T-helper 1 cell treated with Interleukin-12 subunit alpha and Interleukin-12 subunit beta and Interleukin-4 antibody, amounts not matched to agents 30 μg/mL and 1 μg/mL, for 36 hours (primary cell): ENCODE results near the gene CMIP.

ENCODE experiments used
- H3K27ac Mint-ChIP-seq: one replicate; pipeline ENCODE4 v1.8.0; 2021; ENCODE audit warnings: mild to moderate bottlenecking, mixed read lengths
- H3K27me3 Mint-ChIP-seq: one replicate; pipeline ENCODE4 v1.8.0; 2021; ENCODE audit warnings: low read depth, mixed read lengths
- H3K36me3 Mint-ChIP-seq: one replicate; pipeline ENCODE4 v1.8.0; 2021; ENCODE audit warnings: low read depth, mixed read lengths
- H3K4me1 Mint-ChIP-seq: one replicate; pipeline ENCODE4 v1.8.0; 2021; ENCODE audit warnings: low read depth, mixed read lengths
- H3K4me3 Mint-ChIP-seq: one replicate; pipeline ENCODE4 v1.8.0; 2021; ENCODE audit warnings: mild to moderate bottlenecking, moderate library complexity, mixed read lengths
- H3K9me3 Mint-ChIP-seq: one replicate; pipeline ENCODE4 v1.8.0; 2021; ENCODE audit warnings: mixed read lengths

CMIP gene

DNA sequence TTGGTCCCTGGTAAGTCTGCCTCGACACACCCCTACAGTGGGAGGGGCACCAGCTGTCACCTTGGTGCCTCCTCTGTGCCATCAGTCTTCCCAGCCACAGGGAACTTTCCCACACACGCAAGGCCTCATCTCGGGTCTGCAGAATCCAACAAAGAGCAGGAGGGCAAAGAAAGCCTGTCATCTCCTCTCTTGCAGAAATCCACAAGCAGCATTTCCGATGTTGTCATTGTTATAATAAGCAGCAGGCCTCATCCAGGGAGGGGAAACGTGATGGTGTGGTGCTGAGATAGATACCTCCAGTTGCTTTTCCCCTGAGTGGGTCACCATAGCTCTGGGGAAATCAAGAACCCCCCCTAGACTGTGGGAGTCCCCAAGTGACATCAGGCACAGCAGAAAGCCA lies 110.4 kb downstream of the CMIP start:
- Mint-ChIP-seq H3K27me3 (no peaks in the 10 kb centered on the region), H3K4me1 (peaks cover 30% of the 10 kb centered on the region), H3K4me3 (no peak overlapping the region), H3K27ac (no peak overlapping the region), H3K36me3 (peaks cover 5% of the 10 kb centered on the region), H3K9me3 (no peaks in the 10 kb centered on the region)

DNA sequence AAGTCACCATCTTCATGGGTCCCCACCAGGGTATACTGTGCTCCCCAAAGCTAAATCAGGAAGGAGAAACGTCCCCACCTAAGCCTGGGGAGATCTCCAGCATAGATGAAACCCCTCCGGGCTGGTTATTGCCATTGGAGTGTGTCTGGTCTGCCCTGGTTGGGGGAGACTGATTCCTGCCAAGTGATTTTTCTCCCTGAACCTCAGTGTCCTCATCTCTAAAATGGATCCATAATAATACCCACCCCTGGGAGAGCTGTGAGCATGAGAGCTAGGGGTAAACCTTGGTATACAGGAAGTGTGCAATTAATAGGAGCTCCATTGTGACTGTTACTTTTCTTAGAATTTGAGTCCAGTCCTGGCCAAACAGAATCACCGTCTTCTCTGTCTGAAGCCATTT lies 111.1 kb downstream of the CMIP start:
- no peaks in the 10 kb centered on the region for H3K27me3 Mint-ChIP-seq
- no peak overlapping the region for H3K4me3 Mint-ChIP-seq
- no peak overlapping the region for H3K27ac Mint-ChIP-seq
- H3K36me3 Mint-ChIP-seq, result peaks cover 5% of the 10 kb centered on the region
- peaks cover 27% of the 10 kb centered on the region for H3K4me1 Mint-ChIP-seq
- H3K9me3 Mint-ChIP-seq, result no peaks in the 10 kb centered on the region

DNA sequence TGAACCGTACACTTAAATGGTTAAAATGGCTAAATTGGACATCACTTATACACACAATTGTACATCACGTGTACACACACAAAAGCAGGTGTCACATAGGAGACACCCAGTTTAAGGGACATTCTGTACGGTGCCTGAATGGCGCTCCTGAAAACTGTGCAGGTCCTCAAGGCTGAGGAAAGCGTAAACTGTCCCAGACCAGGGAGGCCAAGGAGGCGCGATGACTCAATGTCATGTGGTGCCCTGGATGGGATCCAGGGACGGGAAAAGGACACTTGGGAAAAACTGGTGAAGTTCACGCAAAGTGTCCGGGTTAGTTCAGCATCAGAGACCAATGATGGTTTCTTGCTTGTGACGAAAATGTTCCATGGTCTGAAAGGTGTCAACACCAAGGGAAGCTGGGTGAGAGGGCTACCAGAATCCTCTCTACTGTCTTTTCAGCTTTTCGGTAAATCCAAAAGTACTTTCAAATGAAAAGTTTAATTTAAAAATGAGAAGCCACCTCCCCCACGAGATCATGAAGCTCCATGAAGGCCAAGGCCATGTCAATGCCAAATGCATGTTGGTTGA lies 112.2 kb downstream of the CMIP start:
- peaks cover 5% of the 10 kb centered on the region for H3K36me3 Mint-ChIP-seq
- no peak overlapping the region for H3K27ac Mint-ChIP-seq
- H3K4me3 Mint-ChIP-seq, result no peak overlapping the region
- no peaks in the 10 kb centered on the region for H3K27me3 Mint-ChIP-seq
- H3K9me3 Mint-ChIP-seq, result no peaks in the 10 kb centered on the region
- peaks cover 25% of the 10 kb centered on the region for H3K4me1 Mint-ChIP-seq

DNA sequence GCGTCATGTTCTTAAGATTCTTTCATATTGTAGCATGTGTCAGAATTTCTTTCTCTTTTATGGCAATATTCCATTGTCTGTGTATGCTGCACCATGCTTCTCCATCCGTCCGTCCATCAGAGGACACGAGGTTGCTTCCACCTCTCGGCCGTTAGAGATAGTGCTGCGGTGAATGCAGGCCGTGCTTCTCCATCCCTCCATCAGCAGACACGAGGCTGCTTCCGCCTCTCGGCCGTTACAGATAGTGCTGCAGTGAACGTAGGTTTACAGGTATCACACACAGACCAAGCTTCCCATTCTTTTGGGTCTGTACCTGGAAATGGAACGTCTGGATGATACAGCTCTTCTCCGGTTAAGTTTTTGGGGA lies 113.5 kb downstream of the CMIP start:
- Mint-ChIP-seq H3K4me1 (peaks cover 18% of the 10 kb centered on the region), H3K4me3 (no peak overlapping the region), H3K27ac (no peak overlapping the region)

DNA sequence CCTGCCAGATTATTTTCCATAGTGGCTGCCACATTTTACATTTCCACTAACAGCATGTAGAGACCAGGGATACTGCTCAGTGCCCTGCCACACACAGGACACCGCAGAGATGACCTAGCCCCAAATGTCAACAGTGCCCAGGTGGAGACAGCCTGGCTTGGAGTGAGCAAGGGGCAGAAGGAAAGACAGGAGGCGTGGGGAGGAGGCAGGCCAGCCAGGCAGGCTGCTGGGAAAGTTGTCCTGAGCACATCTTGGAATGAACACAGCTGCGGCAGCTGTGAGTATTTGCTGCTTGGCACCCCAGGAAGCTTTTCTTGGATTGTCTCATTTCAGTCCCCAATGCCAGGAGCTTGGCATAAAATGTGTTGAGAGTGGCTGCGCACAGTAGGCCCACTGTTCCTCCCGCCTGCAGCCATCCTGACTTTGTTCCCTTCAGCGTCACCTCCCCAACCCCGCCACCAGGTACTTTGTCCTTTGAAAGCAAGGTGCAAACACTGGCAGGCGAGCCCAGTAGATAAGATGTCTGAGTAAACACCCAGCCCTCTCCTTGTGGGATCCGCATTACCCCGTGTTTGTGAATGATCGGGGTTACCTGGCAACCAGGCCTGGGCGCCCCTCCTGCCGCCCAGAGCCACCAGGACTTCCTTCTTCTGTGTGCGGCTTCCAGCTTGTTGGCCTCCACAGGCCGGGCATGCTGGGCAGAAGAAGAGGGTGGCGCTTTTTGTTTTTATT lies 114.0 kb downstream of the CMIP start:
- H3K36me3 Mint-ChIP-seq, result no peaks in the 10 kb centered on the region
- no peak overlapping the region for H3K27ac Mint-ChIP-seq
- H3K4me3 Mint-ChIP-seq, result no peak overlapping the region
- no peaks in the 10 kb centered on the region for H3K27me3 Mint-ChIP-seq
- H3K4me1 Mint-ChIP-seq, result peaks cover 14% of the 10 kb centered on the region
- no peaks in the 10 kb centered on the region for H3K9me3 Mint-ChIP-seq

More for the DNA sequence above, 113.5 kb downstream of the CMIP start:
- Mint-ChIP-seq H3K27me3 (no peaks in the 10 kb centered on the region), H3K9me3 (no peaks in the 10 kb centered on the region), H3K36me3 (no peaks in the 10 kb centered on the region)

DNA sequence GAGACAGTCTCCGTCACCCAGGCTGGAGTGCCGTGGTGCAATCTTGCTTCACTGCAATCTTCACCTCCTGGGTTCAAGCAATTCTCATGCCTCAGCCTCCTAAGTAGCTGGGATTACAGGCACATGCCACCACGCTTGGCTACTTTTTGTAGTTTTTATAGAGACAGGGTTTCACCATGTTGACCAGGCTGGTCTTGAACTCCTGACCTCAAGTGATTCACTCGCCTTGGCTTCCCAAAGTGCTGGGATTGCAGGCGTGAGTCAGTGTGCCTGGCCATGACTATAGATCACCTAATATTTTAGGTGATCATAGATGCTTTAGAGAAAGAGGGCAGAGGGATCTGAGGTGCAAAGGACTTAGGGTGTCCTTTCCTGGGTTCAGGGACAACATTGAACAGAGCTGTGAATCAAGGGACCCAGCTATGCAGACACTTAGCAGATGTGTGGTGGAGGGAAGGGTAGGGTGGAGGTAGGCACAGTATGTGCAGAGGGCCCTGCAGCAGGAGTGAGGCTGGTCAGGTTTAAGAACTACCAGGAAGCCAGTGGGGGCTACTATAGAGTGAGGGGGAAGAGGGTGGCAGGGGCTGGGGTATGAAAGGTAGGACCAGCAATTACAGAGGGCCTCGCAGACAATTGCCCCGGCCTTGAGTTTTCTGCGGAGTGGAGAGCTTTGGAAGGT lies 116.5 kb downstream of the CMIP start:
- H3K27ac Mint-ChIP-seq, result no peak overlapping the region
- H3K4me3 Mint-ChIP-seq, result no peak overlapping the region
- H3K36me3 Mint-ChIP-seq, result no peaks in the 10 kb centered on the region
- H3K4me1 Mint-ChIP-seq, result peaks cover 6% of the 10 kb centered on the region
- no peaks in the 10 kb centered on the region for H3K27me3 Mint-ChIP-seq
- no peaks in the 10 kb centered on the region for H3K9me3 Mint-ChIP-seq

DNA sequence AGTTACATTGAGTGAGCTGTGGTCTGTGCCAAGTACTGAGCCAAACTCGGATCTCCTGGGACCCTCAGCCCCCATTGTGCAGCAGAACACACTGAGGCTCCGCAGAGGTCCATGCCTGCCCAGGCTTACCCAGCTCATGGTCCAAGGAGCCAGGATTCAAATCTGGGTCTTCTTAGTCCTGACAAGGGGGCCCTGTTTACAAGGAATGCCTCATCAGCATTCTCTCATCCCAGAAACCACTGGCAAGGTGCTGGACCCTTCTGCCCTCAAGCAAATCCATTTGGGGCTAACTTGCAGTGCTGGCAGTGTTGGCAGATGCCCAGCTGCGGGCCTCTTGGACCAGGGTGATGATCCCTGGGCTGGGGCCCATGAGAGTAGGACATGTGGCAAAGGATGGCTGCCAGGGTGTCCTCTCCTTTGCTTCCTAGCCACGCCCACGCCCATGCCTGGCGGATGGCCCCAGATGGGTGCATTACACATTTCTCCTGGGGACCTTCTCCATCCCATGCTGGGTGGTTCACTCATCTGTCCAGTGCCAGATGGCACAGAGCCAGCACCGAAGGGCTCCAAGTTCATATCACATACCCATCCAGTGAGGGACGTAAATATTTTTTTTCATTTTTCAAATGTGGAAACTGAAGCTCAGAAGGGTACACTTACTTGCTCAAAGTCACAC lies 117.7 kb downstream of the CMIP start:
- Mint-ChIP-seq H3K9me3 (no peaks in the 10 kb centered on the region), H3K27me3 (no peaks in the 10 kb centered on the region), H3K27ac (no peak overlapping the region), H3K4me3 (no peak overlapping the region), H3K4me1 (peaks cover 7% of the 10 kb centered on the region), H3K36me3 (no peaks in the 10 kb centered on the region)

DNA sequence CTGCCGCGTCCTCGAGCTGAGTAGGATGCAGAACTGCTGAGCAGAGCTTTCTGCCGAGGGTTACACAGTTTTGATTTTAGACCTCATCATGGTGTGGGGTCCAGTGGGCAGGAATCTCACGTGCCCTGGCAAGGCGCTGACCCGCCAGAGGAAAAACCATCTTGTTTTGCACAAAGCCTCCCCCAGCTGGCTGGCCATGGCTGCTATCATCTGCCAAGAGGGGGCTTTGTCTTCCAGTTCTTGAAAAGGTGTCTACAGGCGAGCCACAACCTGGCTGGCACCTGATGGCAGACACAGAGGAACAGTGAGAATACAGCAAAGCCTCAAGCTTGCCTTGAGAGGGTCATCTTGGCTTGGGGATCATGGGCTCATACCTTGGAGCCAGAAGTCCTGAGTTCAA lies 118.3 kb downstream of the CMIP start:
- H3K36me3 Mint-ChIP-seq, result no peaks in the 10 kb centered on the region
- no peaks in the 10 kb centered on the region for H3K27me3 Mint-ChIP-seq
- no peak overlapping the region for H3K4me3 Mint-ChIP-seq
- peaks cover 10% of the 10 kb centered on the region for H3K4me1 Mint-ChIP-seq
- H3K9me3 Mint-ChIP-seq, result no peaks in the 10 kb centered on the region
- H3K27ac Mint-ChIP-seq, result no peak overlapping the region

DNA sequence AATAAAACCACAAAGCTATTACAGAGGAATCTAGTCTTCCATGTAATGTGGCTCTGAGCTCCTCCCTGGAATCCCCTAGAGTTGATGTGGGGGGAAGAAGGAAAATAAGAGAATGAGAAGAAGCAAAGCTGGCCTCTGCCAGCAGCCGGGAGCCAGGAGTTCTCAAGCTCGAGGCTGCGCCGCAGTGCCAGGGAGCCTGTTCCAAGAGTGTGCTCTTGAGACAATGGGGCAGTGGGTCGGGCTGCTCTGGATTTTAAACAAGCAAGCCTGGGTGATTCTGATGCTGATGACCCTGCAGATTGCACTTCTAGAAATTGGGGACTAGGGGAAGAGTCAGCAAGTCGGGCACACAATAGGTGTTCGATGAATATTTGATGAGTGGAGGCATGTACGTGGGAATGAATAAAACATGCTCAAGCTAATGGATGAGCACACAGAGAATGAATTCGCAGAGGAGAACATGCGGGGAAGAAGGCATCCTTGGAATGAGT lies 119.9 kb downstream of the CMIP start:
- H3K4me3 Mint-ChIP-seq, result no peak overlapping the region
- no peaks in the 10 kb centered on the region for H3K9me3 Mint-ChIP-seq
- H3K36me3 Mint-ChIP-seq, result no peaks in the 10 kb centered on the region
- H3K27ac Mint-ChIP-seq, result no peak overlapping the region
- peaks cover 12% of the 10 kb centered on the region for H3K4me1 Mint-ChIP-seq
- no peaks in the 10 kb centered on the region for H3K27me3 Mint-ChIP-seq

DNA sequence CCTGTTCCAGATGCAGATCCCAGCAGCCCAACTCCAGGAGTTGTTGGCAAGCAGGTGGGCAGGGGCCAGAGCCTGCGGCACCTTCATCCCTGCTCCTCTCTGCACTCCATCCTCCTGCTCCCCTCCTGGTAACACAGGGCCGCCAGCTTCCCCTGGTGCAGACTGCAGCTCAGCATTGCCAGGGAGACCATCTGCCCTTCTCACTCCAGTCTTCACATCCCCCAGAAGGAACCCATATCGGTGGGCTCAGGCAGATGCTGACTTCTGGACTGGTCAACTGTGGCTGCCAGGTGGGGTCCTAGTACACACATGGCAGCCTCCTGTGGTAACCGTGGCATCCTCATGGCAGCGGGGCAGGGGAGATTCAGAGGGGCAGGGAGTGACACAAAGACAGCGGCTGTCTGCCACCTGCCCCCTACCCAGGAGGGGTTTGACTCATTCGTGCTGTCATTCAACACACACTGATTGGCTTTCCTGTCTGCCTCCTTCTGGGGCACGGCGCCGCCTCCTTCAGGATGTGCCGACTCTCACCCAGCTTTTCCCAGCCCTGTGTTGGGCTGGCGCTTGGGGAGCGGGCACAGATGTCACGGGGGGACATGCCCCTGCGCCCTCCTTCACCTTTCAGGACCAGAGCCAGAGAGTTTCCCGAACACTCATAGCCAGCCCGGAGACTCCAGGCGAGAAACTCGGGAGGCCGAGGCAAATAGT lies 120.9 kb downstream of the CMIP start:
- Mint-ChIP-seq H3K4me1 (peaks cover 12% of the 10 kb centered on the region), H3K27ac (no peak overlapping the region), H3K9me3 (no peaks in the 10 kb centered on the region), H3K27me3 (no peaks in the 10 kb centered on the region), H3K4me3 (no peak overlapping the region), H3K36me3 (no peaks in the 10 kb centered on the region)

DNA sequence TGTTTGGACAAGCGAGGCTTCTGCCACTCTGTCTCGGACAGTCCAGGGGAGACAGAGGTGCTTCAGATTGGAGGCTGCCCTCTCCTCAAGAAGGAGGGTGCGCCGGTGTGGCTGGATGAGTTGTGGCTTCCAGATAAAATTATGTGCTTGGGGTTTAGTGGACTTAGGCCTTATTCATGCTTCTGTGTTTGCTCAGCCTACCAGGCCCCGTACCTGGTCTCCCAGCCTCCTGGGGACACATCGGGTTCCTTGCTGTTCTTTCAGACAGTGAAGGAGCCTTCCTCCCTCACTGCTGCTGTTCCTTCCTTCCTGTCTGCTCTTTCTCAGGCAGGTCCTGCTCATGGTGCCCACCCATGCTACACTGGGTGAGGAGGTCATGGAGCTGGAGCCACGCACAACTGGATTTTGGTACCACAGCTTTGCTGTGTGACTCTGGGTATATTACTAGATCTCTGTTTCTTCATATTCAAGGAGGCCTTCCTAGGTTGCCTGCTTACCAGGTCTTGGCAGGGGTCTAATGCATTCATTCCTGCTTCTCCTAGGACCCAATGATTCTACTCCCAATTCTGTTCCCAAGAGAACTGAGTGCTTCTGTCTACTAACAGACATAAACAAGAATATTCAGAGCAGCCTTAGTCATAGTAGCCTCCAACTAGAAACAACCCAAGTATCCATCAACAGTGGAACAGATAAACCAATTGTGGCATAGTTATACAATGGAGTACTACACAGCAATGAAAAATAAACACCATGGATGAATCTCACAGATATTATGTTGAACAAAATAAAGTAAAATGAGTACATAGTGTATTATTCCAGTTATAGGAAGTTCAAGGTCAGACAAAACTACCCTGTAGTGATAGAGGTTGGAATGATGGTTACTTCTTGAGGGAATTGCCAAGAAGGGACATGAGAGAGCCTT lies 121.7 kb downstream of the CMIP start:
- no peak overlapping the region for H3K4me3 Mint-ChIP-seq
- H3K9me3 Mint-ChIP-seq, result no peaks in the 10 kb centered on the region
- H3K36me3 Mint-ChIP-seq, result no peaks in the 10 kb centered on the region
- H3K27me3 Mint-ChIP-seq, result no peaks in the 10 kb centered on the region
- peaks cover 9% of the 10 kb centered on the region for H3K4me1 Mint-ChIP-seq
- no peak overlapping the region for H3K27ac Mint-ChIP-seq

DNA sequence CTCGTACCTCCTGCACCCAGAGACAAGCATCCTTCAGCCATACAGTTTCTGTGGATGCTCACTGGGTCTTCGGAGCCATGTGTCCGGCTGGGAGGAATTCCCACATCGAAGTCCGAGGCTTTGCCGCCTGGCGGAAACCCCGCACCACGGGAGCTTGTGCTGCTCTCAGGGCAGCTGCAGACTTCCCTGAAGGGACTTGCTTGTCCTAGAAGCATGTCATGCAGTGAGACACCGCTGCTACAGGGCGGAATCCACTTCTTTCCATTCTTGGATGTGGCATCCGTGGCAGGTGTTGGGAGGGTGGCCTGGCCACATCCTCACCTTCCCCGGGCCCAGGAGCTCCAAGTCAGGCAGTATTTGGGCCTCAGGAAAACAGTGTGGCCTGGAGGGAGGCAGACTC lies 122.5 kb downstream of the CMIP start:
- Mint-ChIP-seq H3K27me3 (no peaks in the 10 kb centered on the region), H3K27ac (no peak overlapping the region), H3K4me3 (no peak overlapping the region), H3K4me1 (peaks cover 6% of the 10 kb centered on the region), H3K9me3 (no peaks in the 10 kb centered on the region), H3K36me3 (no peaks in the 10 kb centered on the region)

DNA sequence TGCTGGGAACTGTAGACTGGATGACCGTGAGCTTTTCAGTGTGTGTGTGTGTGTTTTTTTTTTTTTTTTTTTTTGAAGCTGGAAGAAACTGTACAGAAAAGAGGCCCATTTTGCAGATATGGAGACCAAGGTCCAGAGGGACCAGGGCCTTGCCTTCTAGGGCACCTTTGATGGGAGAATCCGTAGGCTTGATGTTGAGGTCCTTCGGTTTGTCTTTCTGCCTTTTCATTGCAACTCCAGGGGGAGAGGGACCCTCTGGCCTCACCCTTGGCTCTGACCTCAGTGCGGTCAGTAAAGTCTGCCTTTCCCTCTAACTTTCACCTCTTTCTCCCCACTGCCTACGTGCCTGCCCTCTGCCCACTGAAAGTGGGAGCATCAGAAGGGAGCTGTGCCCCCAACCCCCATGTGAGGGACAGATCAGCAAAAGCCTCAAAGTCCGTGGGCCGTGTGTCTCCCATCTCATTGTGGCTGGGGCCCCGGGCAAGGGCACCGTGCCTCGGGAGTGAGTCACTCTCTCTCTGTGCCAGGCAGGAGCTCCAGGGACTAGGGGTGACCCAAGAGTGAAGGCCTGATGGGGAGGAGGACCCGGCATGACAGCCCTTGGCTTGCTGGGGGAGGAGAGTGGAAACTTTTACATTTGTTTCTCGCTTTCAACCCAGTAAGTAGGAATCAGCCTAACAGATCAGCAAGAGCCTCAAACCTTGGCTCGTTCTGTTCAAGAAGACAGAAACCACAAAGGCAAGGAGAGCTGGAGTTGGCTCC lies 123.6 kb downstream of the CMIP start:
- no peaks in the 10 kb centered on the region for H3K36me3 Mint-ChIP-seq
- peaks cover 6% of the 10 kb centered on the region for H3K4me1 Mint-ChIP-seq
- H3K4me3 Mint-ChIP-seq, result no peak overlapping the region
- no peaks in the 10 kb centered on the region for H3K9me3 Mint-ChIP-seq
- H3K27ac Mint-ChIP-seq, result peak overlapping the region; percentile 8
- H3K27me3 Mint-ChIP-seq, result no peaks in the 10 kb centered on the region
